Progenitor cell of endocrine pancreas (in vitro differentiated cells): ENCODE results near the gene PPP4R1. TPM values are rescaled to one million over a fixed set of nuclear protein-coding genes. Genes with fewer than 3 reads are reported as not detected.

Experiments
- DNase-seq: peaks from one replicate; pipeline ENCODE4 v3.0.0; 2021; ENCODE audit warnings: low spot score; ENCODE audit not compliant: unreplicated experiment
- H3K27ac Mint-ChIP-seq: 2 replicates; pipeline ENCODE4 v1.8.0; 2021; ENCODE audit warnings: mild to moderate bottlenecking, moderate library complexity, mixed read lengths
- H3K27me3 Mint-ChIP-seq: 2 replicates; pipeline ENCODE4 v1.8.0; 2021; ENCODE audit warnings: mixed read lengths
- H3K36me3 Mint-ChIP-seq: 2 replicates; pipeline ENCODE4 v1.8.0; 2022; ENCODE audit warnings: mixed read lengths; ENCODE audit not compliant: insufficient read depth
- H3K4me1 Mint-ChIP-seq: 2 replicates; pipeline ENCODE4 v1.8.0; 2021; ENCODE audit warnings: low read depth, mixed read lengths
- H3K4me3 Mint-ChIP-seq: 2 replicates; pipeline ENCODE4 v1.8.0; 2021; ENCODE audit warnings: low read depth, mild to moderate bottlenecking, moderate library complexity, mixed read lengths
- H3K9me3 Mint-ChIP-seq: 2 replicates; pipeline ENCODE4 v1.8.0; 2021; ENCODE audit warnings: low read depth, mixed read lengths
- CTCF ChIP-seq: fragments of 200-600 bp; sonication (generic); IDR thresholded peaks from one replicate; pipeline ENCODE4 v1.5.0; 2021; ENCODE audit warnings: antibody characterized with exemption, mild to moderate bottlenecking; ENCODE audit not compliant: unreplicated experiment
- total RNA-seq: library from RNA; stranded (reverse); gene quantifications from 2 replicates; pipeline ENCODE4 v1.2.1, GENCODE V29; 2021

Gene PPP4R1
- total RNA-seq, 1 donor from 2014 or later = 169 TPM

GRCh38 chr18:9594823-9595596 is 19.3 kb downstream of the PPP4R1 start:
- Mint-ChIP-seq H3K27ac (no peak overlapping the region), H3K4me3 (no peak overlapping the region), H3K4me1 (peaks cover 20% of the 10 kb centered on the region), H3K36me3 (peaks cover 32% of the 10 kb centered on the region), H3K9me3 (peaks cover 8% of the 10 kb centered on the region), H3K27me3 (no peaks in the 10 kb centered on the region)
- no peak for TF ChIP-seq CTCF
- no peak for DNase-seq

GRCh38 chr18:9587924-9588323 is 26.4 kb downstream of the PPP4R1 start:
- Mint-ChIP-seq H3K27me3 (no peaks in the 10 kb centered on the region), H3K9me3 (no peaks in the 10 kb centered on the region), H3K36me3 (peaks cover 47% of the 10 kb centered on the region), H3K27ac (no peak overlapping the region), H3K4me1 (peaks cover 19% of the 10 kb centered on the region), H3K4me3 (no peak overlapping the region)
- DNase-seq = no peak
- TF ChIP-seq CTCF = no peak

- H3K4me3 Mint-ChIP-seq = no peak overlapping the region
- H3K4me1 Mint-ChIP-seq = peaks cover 19% of the 10 kb centered on the region
- no peaks in the 10 kb centered on the region for H3K27me3 Mint-ChIP-seq
- peaks cover 9% of the 10 kb centered on the region for H3K9me3 Mint-ChIP-seq
- DNase-seq = no peak
- H3K27ac Mint-ChIP-seq = no peak overlapping the region
- TF ChIP-seq CTCF = no peak
- peaks cover 51% of the 10 kb centered on the region for H3K36me3 Mint-ChIP-seq
These were observed 27.5 kb downstream of the PPP4R1 start for GRCh38 chr18:9586814-9587213.

- DNase-seq = no peak
- peaks cover 16% of the 10 kb centered on the region for H3K4me1 Mint-ChIP-seq
- H3K27ac Mint-ChIP-seq = no peak overlapping the region
- H3K36me3 Mint-ChIP-seq = peaks cover 49% of the 10 kb centered on the region
- peaks cover 16% of the 10 kb centered on the region for H3K9me3 Mint-ChIP-seq
- no peak overlapping the region for H3K4me3 Mint-ChIP-seq
- H3K27me3 Mint-ChIP-seq = no peaks in the 10 kb centered on the region
- no peak for TF ChIP-seq CTCF
These were observed 32.7 kb downstream of the PPP4R1 start for GRCh38 chr18:9581667-9582066.

- TF ChIP-seq CTCF = no peak
- H3K27ac Mint-ChIP-seq = peak overlapping the region; percentile 50
- H3K36me3 Mint-ChIP-seq = peaks cover 41% of the 10 kb centered on the region
- peaks cover 16% of the 10 kb centered on the region for H3K9me3 Mint-ChIP-seq
- H3K4me1 Mint-ChIP-seq = peaks cover 18% of the 10 kb centered on the region
- H3K4me3 Mint-ChIP-seq = no peak overlapping the region
- DNase-seq = no peak
- H3K27me3 Mint-ChIP-seq = no peaks in the 10 kb centered on the region
These were observed 36.1 kb downstream of the PPP4R1 start for GRCh38 chr18:9578306-9578705.
